GM23338 (cell line): ENCODE results near the gene AP3D1. TPM values are rescaled to one million over a fixed set of nuclear protein-coding genes. Genes with fewer than 3 reads are reported as not detected.

Source experiments
- ATAC-seq: fragments of 200-7000 bp; cut with Tn5 transposase; 3 replicates; pipeline ENCODE4 v1.9.1; 2020
- DNase-seq: peaks from one replicate; pipeline ENCODE4 v3.0.0-alpha.2; 2015; ENCODE audit warnings: low spot score
- H2AFZ ChIP-seq: fragments of 200-600 bp; sonication (generic); 2 replicates; pipeline ENCODE4 v1.8.0; 2016; ENCODE audit warnings: antibody characterized with exemption, mild to moderate bottlenecking, moderate library complexity
- H3F3A ChIP-seq: fragments of 200-600 bp; sonication (generic); replicated peaks from 2 replicates; pipeline ENCODE4 v1.8.0; 2017; ENCODE audit warnings: antibody characterized with exemption, mixed run types, low read depth
- H3K27ac ChIP-seq: fragments of 200-600 bp; sonication (generic); 2 replicates; pipeline ENCODE4 v1.6.1; 2016; ENCODE audit warnings: low read depth
- H3K27me3 ChIP-seq: fragments of 200-600 bp; sonication (generic); 2 replicates; pipeline ENCODE4 v1.8.0; 2016; ENCODE audit warnings: mild to moderate bottlenecking, mixed run types, moderate library complexity; ENCODE audit not compliant: insufficient read depth
- H3K36me3 ChIP-seq: fragments of 200-600 bp; sonication (generic); 2 replicates; pipeline ENCODE4 v1.8.0; 2016; ENCODE audit warnings: mild to moderate bottlenecking; ENCODE audit not compliant: insufficient read depth
- H3K4me1 ChIP-seq: fragments of 200-600 bp; sonication (generic); 2 replicates; pipeline ENCODE4 v1.8.0; 2016; ENCODE audit warnings: mild to moderate bottlenecking, moderate library complexity; ENCODE audit not compliant: insufficient read depth
- H3K4me2 ChIP-seq: fragments of 200-600 bp; sonication (generic); 2 replicates; pipeline ENCODE4 v1.7.1; 2017; ENCODE audit warnings: mixed run types
- H3K4me3 ChIP-seq: fragments of 200-600 bp; sonication (generic); 2 replicates; pipeline ENCODE4 v1.6.1; 2016; ENCODE audit warnings: mixed run types
- H3K79me2 ChIP-seq: fragments of 200-600 bp; sonication (generic); replicated peaks from 2 replicates; pipeline ENCODE4 v1.8.0; 2017; ENCODE audit warnings: mild to moderate bottlenecking; ENCODE audit not compliant: insufficient read depth
- H3K9me2 ChIP-seq: fragments of 200-600 bp; sonication (generic); 2 replicates; pipeline ENCODE4 v1.8.0; 2017; ENCODE audit not compliant: insufficient read depth
- H4K20me1 ChIP-seq: fragments of 200-600 bp; sonication (generic); replicated peaks from 2 replicates; pipeline ENCODE4 v1.8.0; 2017; ENCODE audit warnings: mild to moderate bottlenecking; ENCODE audit not compliant: insufficient read depth
- H3K27ac Mint-ChIP-seq: 2 replicates; pipeline ENCODE4 v1.8.0; 2020; ENCODE audit warnings: inconsistent platforms, mild to moderate bottlenecking, moderate library complexity, mixed read lengths
- H3K27me3 Mint-ChIP-seq: 3 replicates; pipeline ENCODE4 v1.8.0; 2022; ENCODE audit warnings: low read depth, mild to moderate bottlenecking, moderate library complexity, mixed read lengths, inconsistent platforms; ENCODE audit not compliant: insufficient read depth, poor library complexity
- H3K36me3 Mint-ChIP-seq: 3 replicates; pipeline ENCODE4 v1.8.0; 2021; ENCODE audit warnings: low read depth, mild to moderate bottlenecking, inconsistent platforms, moderate library complexity, mixed read lengths
- H3K4me1 Mint-ChIP-seq: 3 replicates; pipeline ENCODE4 v1.8.0; 2020; ENCODE audit warnings: mild to moderate bottlenecking, inconsistent platforms, mixed read lengths
- H3K4me3 Mint-ChIP-seq: 3 replicates; pipeline ENCODE4 v1.8.0; 2021; ENCODE audit warnings: moderate library complexity, mild to moderate bottlenecking, inconsistent platforms, mixed read lengths
- H3K9me3 Mint-ChIP-seq: 3 replicates; pipeline ENCODE4 v1.8.0; 2020; ENCODE audit warnings: moderate library complexity, mild to moderate bottlenecking, inconsistent platforms, mixed read lengths
- CREB1 ChIP-seq: fragments of 250-450 bp; sonication (Bioruptor Pico); IDR thresholded peaks from 2 replicates; pipeline ENCODE4 v1.5.0; 2020; ENCODE audit warnings: low read depth, mild to moderate bottlenecking, moderate library complexity
- EZH2 ChIP-seq: fragments of 200-600 bp; sonication (generic); IDR thresholded peaks from one replicate; pipeline ENCODE4 v1.8.0; 2017; ENCODE audit warnings: antibody characterized with exemption, mild to moderate bottlenecking, low read depth; ENCODE audit not compliant: unreplicated experiment
- EZH2phosphoT487 ChIP-seq: fragments of 200-600 bp; sonication (generic); IDR thresholded peaks from one replicate; pipeline ENCODE4 v1.8.1; 2018; ENCODE audit warnings: antibody characterized with exemption; ENCODE audit not compliant: unreplicated experiment
- JUNB ChIP-seq: IDR thresholded peaks from one replicate; pipeline ENCODE4 v1.6.1; 2016; ENCODE audit warnings: antibody characterized with exemption; ENCODE audit not compliant: unreplicated experiment
- NANOG ChIP-seq: IDR thresholded peaks from 2 replicates; pipeline ENCODE4 v1.6.1; 2016; ENCODE audit warnings: antibody characterized with exemption, borderline replicate concordance
- POLR2AphosphoS5 ChIP-seq: IDR thresholded peaks from 2 replicates; pipeline ENCODE4 v1.6.1; 2016; ENCODE audit warnings: antibody characterized with exemption, low read depth
- STAT1 ChIP-seq: IDR thresholded peaks from one replicate; pipeline ENCODE4 v1.6.1; 2016; ENCODE audit warnings: antibody characterized with exemption; ENCODE audit not compliant: unreplicated experiment
- ZNF114 ChIP-seq: fragments of 250-450 bp; sonication (Bioruptor Pico); IDR thresholded peaks from 2 replicates; pipeline ENCODE4 v1.5.0; 2020; ENCODE audit warnings: mild to moderate bottlenecking, moderate library complexity
- ZNF331 ChIP-seq: fragments of 250-450 bp; sonication (Bioruptor Pico); IDR thresholded peaks from 2 replicates; pipeline ENCODE4 v1.5.0; 2020; ENCODE audit warnings: low read depth, mild to moderate bottlenecking, moderate library complexity
- polyA plus RNA-seq: library from polyadenylated mRNA; unstranded; fragments of >200 nt; fragmentation: Nextera tagmentation; extraction: Ambion mirVana; gene quantifications from 2 replicates; pipeline ENCODE4 v1.2.1, GENCODE V29; 2016
- total RNA-seq: library from RNA; depleted of rRNA; stranded (reverse); fragments of >200 nt; shearing (Covaris generic); gene quantifications from 2 replicates; pipeline ENCODE4 v1.2.3, GENCODE V29; 2014
- TF ChIP-seq, protein P1 (sequence below): fragments of 250-450 bp; sonication (Bioruptor Pico); IDR thresholded peaks from 2 replicates; pipeline ENCODE4 v1.5.0; 2020; ENCODE audit warnings: mild to moderate bottlenecking, moderate library complexity
- TF ChIP-seq, protein P2 (sequence below): IDR thresholded peaks from one replicate; pipeline ENCODE4 v1.6.1; 2018; ENCODE audit warnings: antibody characterized with exemption; ENCODE audit not compliant: unreplicated experiment
- TF ChIP-seq, protein P3 (sequence below): IDR thresholded peaks from 2 replicates; pipeline ENCODE4 v1.6.1; 2016; ENCODE audit warnings: antibody characterized with exemption
- TF ChIP-seq, protein P4 (sequence below), 2 experiments: fragments of 200-600 bp in 1 of 2; sonication (generic) in 1 of 2; conservative IDR thresholded peaks; 2 replicates each; pipeline versions ENCODE4 v1.5.1 to v1.6.1; 2016 to 2017; ENCODE audit warnings: antibody characterized with exemption in 2 of 2, low read depth in 2 of 2, mild to moderate bottlenecking in 2 of 2, moderate library complexity in 1 of 2

The AP3D1 gene
- total and polyA plus RNA-seq, 2 experiments from 2014 or later, result 101 to 236 TPM

DNA sequence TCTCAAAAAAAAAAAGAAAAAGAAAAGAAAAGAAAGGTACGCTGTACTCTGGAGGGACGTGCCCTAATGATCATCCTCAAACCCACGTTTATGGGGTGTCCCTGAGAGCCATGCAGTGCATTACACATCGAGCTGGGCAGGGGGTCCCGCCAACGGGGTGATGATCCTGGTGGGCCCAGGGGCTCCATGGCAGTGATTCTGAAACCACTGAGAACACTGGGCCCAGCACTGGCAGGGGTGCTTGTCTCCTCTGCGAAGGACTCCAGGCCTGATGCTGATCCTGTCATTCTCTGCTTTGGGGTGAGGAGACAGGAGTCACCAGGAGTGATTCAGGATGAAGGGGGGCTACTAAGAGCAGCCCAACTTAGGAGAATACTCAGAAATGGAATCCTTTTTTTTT lies 74.0 kb downstream of the AP3D1 start:
- no peaks in the 10 kb centered on the region for H3K4me1 Mint-ChIP-seq
- no peak overlapping the region for H3K4me2 ChIP-seq
- H3K36me3 Mint-ChIP-seq, result peaks cover 2% of the 10 kb centered on the region; the same call in 2 of the 3 replicates
- peaks cover 10% of the 10 kb centered on the region for H3K27me3 Mint-ChIP-seq
- DNase-seq (no peak), ATAC-seq (no peak)
- H3K9me3 Mint-ChIP-seq, result no peaks in the 10 kb centered on the region
- no peaks in the 10 kb centered on the region for H3K9me2 ChIP-seq
- no peak overlapping the region for H3K27ac ChIP-seq
- H3K4me3 ChIP-seq, result no peak overlapping the region
- H2AFZ ChIP-seq, result no peak overlapping the region
- no peaks in the 10 kb centered on the region for H3F3A ChIP-seq
- no peak overlapping the region for H3K4me3 Mint-ChIP-seq
- TF ChIP-seq ZNF114 (CRISPR knock-in tag), result no peak
- no peak for TF ChIP-seq JUNB
- TF ChIP-seq, protein P1, sequence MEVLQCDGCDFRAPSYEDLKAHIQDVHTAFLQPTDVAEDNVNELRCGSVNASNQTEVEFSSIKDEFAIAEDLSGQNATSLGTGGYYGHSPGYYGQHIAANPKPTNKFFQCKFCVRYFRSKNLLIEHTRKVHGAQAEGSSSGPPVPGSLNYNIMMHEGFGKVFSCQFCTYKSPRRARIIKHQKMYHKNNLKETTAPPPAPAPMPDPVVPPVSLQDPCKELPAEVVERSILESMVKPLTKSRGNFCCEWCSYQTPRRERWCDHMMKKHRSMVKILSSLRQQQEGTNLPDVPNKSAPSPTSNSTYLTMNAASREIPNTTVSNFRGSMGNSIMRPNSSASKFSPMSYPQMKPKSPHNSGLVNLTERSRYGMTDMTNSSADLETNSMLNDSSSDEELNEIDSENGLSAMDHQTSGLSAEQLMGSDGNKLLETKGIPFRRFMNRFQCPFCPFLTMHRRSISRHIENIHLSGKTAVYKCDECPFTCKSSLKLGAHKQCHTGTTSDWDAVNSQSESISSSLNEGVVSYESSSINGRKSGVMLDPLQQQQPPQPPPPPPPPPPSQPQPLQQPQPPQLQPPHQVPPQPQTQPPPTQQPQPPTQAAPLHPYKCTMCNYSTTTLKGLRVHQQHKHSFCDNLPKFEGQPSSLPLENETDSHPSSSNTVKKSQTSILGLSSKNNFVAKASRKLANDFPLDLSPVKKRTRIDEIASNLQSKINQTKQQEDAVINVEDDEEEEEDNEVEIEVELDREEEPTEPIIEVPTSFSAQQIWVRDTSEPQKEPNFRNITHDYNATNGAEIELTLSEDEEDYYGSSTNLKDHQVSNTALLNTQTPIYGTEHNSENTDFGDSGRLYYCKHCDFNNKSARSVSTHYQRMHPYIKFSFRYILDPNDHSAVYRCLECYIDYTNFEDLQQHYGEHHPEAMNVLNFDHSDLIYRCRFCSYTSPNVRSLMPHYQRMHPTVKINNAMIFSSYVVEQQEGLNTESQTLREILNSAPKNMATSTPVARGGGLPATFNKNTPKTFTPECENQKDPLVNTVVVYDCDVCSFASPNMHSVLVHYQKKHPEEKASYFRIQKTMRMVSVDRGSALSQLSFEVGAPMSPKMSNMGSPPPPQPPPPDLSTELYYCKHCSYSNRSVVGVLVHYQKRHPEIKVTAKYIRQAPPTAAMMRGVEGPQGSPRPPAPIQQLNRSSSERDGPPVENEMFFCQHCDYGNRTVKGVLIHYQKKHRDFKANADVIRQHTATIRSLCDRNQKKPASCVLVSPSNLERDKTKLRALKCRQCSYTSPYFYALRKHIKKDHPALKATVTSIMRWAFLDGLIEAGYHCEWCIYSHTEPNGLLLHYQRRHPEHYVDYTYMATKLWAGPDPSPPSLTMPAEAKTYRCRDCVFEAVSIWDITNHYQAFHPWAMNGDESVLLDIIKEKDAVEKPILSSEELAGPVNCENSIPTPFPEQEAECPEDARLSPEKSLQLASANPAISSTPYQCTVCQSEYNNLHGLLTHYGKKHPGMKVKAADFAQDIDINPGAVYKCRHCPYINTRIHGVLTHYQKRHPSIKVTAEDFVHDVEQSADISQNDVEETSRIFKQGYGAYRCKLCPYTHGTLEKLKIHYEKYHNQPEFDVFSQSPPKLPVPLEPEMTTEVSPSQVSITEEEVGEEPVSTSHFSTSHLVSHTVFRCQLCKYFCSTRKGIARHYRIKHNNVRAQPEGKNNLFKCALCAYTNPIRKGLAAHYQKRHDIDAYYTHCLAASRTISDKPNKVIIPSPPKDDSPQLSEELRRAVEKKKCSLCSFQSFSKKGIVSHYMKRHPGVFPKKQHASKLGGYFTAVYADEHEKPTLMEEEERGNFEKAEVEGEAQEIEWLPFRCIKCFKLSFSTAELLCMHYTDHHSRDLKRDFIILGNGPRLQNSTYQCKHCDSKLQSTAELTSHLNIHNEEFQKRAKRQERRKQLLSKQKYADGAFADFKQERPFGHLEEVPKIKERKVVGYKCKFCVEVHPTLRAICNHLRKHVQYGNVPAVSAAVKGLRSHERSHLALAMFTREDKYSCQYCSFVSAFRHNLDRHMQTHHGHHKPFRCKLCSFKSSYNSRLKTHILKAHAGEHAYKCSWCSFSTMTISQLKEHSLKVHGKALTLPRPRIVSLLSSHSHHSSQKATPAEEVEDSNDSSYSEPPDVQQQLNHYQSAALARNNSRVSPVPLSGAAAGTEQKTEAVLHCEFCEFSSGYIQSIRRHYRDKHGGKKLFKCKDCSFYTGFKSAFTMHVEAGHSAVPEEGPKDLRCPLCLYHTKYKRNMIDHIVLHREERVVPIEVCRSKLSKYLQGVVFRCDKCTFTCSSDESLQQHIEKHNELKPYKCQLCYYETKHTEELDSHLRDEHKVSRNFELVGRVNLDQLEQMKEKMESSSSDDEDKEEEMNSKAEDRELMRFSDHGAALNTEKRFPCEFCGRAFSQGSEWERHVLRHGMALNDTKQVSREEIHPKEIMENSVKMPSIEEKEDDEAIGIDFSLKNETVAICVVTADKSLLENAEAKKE, result no peak
- TF ChIP-seq, protein P2, sequence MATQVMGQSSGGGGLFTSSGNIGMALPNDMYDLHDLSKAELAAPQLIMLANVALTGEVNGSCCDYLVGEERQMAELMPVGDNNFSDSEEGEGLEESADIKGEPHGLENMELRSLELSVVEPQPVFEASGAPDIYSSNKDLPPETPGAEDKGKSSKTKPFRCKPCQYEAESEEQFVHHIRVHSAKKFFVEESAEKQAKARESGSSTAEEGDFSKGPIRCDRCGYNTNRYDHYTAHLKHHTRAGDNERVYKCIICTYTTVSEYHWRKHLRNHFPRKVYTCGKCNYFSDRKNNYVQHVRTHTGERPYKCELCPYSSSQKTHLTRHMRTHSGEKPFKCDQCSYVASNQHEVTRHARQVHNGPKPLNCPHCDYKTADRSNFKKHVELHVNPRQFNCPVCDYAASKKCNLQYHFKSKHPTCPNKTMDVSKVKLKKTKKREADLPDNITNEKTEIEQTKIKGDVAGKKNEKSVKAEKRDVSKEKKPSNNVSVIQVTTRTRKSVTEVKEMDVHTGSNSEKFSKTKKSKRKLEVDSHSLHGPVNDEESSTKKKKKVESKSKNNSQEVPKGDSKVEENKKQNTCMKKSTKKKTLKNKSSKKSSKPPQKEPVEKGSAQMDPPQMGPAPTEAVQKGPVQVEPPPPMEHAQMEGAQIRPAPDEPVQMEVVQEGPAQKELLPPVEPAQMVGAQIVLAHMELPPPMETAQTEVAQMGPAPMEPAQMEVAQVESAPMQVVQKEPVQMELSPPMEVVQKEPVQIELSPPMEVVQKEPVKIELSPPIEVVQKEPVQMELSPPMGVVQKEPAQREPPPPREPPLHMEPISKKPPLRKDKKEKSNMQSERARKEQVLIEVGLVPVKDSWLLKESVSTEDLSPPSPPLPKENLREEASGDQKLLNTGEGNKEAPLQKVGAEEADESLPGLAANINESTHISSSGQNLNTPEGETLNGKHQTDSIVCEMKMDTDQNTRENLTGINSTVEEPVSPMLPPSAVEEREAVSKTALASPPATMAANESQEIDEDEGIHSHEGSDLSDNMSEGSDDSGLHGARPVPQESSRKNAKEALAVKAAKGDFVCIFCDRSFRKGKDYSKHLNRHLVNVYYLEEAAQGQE, result no peak
- TF ChIP-seq POLR2AphosphoS5, result no peak
- no peak for TF ChIP-seq ZNF331 (CRISPR knock-in tag)
- TF ChIP-seq NANOG, result no peak
- TF ChIP-seq, protein P3, sequence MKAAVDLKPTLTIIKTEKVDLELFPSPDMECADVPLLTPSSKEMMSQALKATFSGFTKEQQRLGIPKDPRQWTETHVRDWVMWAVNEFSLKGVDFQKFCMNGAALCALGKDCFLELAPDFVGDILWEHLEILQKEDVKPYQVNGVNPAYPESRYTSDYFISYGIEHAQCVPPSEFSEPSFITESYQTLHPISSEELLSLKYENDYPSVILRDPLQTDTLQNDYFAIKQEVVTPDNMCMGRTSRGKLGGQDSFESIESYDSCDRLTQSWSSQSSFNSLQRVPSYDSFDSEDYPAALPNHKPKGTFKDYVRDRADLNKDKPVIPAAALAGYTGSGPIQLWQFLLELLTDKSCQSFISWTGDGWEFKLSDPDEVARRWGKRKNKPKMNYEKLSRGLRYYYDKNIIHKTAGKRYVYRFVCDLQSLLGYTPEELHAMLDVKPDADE, result no peak
- no peak for TF ChIP-seq EZH2
- no peak for TF ChIP-seq STAT1
- TF ChIP-seq, protein P4, sequence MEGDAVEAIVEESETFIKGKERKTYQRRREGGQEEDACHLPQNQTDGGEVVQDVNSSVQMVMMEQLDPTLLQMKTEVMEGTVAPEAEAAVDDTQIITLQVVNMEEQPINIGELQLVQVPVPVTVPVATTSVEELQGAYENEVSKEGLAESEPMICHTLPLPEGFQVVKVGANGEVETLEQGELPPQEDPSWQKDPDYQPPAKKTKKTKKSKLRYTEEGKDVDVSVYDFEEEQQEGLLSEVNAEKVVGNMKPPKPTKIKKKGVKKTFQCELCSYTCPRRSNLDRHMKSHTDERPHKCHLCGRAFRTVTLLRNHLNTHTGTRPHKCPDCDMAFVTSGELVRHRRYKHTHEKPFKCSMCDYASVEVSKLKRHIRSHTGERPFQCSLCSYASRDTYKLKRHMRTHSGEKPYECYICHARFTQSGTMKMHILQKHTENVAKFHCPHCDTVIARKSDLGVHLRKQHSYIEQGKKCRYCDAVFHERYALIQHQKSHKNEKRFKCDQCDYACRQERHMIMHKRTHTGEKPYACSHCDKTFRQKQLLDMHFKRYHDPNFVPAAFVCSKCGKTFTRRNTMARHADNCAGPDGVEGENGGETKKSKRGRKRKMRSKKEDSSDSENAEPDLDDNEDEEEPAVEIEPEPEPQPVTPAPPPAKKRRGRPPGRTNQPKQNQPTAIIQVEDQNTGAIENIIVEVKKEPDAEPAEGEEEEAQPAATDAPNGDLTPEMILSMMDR (conservative IDR thresholded peaks at IDR 0.05; ENCODE audit: low read depth in 2 of 2), result no peak
- no peak for TF ChIP-seq EZH2phosphoT487
- no peak for TF ChIP-seq CREB1 (CRISPR knock-in tag)
- no peaks in the 10 kb centered on the region for H3K79me2 ChIP-seq
- H3K27me3 ChIP-seq, result no peaks in the 10 kb centered on the region
- H3K4me1 ChIP-seq, result no peaks in the 10 kb centered on the region
- no peaks in the 10 kb centered on the region for H4K20me1 ChIP-seq
- H3K27ac Mint-ChIP-seq, result no peak overlapping the region
- no peaks in the 10 kb centered on the region; the same call in 1 of the 2 replicates for H3K36me3 ChIP-seq
